HG03280 (cell line): ENCODE results near the gene CLDN10.

ENCODE experiments used
- ATAC-seq: cut with Tn5 transposase; IDR thresholded peaks from one replicate; pipeline ENCODE4 v1.9.1; 2021; ENCODE audit warnings: mild to moderate bottlenecking, moderate library complexity; ENCODE audit not compliant: unreplicated experiment

Gene CLDN10

DNA sequence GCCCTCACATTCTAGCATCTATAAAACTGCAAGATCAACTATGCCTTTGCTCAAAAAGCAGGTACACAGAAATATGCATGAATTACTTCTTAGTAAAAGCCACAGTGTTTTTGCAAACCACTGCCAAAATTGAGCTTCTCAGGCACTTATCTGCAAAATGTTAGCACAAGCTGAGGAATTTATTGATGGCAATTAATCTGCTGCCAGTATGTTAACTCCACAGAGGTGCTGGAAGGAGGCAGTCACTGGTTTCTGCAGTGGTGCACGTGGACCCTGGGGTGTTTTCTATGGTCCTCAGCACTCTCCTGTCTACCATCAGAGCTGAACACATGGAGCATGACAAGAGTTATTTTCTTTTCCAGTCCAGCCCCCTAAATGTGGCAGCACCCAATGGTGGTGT is 44.2 kb downstream of the CLDN10 start:
- no peak for ATAC-seq

DNA sequence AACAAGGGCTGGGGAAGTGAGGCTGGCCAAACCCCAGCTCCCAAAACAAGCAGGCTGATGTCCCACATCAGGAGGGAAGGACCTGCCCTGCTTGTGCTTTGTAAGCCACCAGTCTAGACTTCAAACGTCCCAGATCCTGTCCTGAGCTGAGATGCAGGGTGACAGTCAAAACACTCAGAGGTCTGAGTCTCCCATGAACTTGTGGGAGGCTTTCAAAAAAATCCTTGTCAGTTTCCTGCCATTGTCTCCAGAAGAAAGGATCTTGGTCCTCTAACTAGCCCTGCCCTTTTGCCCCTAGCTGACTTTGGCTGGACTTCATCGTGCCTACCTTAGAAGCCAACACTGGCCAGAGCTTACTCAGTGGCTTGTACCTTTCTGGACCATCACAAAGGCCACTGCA is 48.7 kb downstream of the CLDN10 start:
- no peak for ATAC-seq

DNA sequence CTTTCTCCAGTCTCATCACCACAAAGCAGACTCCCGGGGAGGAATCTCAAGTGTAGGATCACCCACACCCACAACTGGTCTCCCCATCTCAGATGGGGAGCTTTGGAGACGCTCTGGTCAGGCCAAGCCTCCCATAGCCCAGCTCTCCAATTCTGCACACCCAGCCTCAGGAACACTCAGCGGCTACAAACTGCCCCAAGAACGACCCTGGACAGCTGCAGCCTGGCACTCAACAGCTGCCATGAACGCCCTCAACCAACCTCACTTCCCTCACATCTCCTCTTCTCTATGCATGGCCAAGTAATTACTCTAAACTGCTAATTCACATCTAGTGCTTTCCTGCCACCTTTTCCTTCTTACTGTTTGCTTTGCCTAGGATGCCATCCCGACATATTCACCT is 49.4 kb downstream of the CLDN10 start:
- no peak for ATAC-seq

DNA sequence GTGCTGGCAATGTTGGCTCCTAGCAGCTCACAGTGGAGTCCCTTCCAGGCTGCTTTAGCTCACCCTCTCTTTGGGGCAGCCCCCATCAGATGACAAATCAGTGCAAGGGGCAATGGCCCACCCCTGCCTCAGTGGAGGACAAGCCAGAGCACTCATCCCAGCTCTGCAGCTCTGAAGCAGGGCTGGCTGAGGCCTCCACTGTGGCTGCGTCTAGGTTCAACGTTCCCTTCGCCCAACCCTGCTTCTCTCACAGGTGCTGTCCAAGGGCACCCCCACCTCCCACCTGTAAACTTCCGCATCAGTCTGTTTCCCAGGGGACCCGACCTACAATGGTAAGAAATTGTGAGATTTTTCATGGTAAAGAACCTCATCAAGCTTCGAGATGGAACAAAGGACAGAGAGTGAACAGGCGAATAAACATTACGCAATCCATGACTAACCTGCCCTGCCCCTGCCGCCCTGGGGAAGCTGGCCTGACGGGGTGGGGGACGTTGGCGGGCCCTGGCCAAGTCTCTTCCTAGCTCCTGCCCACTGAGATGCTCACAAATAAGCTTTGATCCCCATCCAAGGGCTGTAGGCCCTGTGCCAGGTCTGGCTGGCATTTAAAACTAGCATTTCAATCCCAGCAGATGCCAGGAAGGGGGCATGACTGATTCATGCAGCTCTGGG is 51.5 kb downstream of the CLDN10 start:
- ATAC-seq, result no peak

DNA sequence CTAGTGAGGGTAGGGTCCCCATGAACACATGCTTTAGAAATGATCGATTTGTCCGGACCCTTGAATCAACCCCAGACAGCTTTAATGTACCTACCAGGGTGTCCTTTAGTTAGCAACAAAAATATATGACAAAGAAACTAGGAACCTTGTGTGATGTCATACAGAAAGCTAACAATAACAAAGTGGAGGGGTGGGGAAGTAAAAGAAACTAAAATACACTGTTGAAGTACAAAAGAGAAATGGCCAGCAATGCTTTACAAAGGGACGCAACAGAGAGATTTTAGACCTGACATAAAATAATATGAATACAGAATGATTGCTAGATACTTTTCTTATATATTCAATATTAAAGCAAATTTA is 52.0 kb downstream of the CLDN10 start:
- no peak for ATAC-seq

DNA sequence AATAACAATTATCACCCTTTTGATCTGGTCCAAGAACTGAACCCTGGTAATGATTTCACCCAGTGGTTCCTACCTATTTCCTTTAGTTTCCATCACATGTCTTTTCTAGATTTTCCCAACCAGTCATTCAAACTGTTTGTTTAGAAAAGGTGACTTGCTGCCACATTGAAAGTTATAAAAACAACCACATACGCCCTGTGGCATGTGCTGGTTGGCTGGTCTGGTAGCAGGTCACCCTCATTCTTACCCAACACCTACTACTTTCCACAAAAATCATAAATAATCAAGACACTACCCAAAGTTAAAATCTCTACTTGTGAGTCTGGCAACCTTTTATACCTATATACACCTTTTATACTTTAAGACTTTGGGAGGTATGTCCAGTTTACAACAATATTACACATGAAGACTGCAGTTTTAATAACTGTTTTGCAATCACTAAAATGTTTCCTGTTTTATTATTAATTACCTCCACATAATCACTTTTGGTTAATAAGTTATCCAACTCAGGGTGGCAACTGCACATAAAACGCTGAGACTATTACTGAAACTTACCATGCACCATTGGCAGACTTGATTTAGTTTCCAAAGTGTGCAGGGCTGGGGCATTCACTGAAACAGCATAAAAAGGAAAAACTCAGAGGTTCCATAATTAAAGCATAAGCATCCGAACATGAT is 53.1 kb downstream of the CLDN10 start:
- ATAC-seq, result no peak

DNA sequence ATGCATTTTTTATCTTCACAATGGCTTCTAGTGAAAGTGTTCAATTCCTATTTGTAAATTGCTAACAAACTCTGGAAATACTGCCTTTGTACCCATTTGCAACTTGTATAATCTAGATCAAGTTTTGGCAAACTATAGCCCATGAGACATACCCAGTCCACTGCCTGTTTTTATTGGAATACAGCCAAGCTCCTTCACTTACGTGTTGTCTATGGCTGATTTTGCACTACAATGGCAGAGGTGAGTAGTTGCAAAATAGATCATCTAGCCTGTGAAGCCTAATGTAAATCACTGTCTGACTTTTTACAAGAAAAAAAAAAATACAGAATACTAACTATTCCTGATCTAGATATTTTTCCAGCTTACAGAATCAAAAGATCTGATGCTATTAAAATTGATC is 54.8 kb downstream of the CLDN10 start:
- ATAC-seq, result no peak

DNA sequence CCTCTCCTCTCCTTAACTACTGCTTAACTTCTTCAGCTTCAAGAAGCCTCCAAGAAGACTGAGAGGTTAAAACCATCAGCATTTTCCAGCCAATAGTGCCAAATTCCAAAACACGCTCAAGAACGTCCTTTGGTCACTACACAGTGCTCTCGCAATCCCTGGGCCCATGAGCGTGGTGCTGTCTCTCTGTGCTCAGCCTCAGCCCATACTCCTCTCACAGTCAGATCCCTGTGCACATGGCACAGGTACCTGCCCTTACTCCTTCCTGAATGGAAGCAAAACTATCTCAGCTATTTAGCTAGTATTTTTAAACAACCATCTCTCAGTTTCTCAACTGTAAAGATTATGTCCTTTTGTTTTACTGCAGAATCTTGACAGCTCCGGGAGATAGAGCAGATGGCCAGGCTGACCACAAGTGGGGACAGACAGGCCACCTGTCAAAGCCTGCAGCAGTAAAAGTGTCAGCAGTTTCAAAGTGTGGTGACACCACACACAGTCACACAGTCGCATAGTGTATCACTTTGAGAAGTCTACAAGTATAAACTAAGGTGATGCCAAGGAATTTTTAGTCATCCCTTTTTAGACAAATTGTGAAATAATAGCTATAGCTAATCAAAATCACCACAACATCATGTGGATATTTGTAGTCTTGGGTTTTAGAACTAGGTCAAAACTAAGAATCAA is 56.3 kb downstream of the CLDN10 start:
- peak; percentile 58 for ATAC-seq

DNA sequence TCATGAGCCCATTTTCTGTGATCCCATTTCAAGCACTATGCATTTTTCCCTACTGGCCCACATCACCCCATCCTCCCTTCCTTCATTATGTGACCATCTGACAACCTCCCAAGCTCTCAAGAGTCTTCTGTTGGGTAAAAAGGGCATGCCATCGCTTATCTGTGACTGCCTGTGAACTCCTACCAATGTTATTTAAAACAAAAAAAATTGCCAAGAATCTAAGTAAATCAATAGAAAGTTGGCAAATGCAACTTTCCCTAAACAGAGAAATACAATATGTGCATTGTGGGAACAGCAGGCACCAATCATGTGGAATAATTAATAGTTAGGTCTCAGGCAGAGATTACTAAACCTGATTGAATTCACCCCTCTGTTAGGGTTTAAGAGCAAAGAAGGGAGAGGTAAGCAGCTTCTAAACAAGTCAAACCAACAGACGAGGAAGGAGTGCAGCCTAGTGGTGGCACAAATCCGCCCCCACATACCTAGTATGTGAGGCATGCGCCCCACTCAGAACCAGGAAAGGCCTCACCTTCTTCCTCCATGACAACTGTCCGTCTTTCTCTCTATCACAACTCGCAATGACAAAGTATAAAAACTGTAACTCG is 62.2 kb downstream of the CLDN10 start:
- ATAC-seq, result no peak

DNA sequence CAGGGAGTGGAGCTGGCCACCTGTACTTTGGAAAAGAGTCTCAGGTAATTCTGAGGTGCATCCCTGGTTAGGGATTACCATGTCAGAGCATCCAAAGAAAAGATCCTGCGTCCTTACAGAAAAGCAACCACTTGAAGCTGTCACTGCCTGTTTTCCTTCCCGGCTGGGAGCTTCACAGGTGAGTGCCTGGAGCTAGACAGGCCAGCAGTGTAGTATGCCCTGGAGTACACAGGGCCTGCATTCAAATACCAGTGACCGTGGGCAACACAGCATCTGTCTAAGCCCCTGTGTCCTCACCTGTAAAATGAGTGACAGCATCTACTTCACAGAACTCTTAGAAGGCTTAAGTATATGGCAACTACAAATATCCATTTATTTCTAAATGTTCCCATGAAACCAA is 63.0 kb downstream of the CLDN10 start:
- no peak for ATAC-seq

DNA sequence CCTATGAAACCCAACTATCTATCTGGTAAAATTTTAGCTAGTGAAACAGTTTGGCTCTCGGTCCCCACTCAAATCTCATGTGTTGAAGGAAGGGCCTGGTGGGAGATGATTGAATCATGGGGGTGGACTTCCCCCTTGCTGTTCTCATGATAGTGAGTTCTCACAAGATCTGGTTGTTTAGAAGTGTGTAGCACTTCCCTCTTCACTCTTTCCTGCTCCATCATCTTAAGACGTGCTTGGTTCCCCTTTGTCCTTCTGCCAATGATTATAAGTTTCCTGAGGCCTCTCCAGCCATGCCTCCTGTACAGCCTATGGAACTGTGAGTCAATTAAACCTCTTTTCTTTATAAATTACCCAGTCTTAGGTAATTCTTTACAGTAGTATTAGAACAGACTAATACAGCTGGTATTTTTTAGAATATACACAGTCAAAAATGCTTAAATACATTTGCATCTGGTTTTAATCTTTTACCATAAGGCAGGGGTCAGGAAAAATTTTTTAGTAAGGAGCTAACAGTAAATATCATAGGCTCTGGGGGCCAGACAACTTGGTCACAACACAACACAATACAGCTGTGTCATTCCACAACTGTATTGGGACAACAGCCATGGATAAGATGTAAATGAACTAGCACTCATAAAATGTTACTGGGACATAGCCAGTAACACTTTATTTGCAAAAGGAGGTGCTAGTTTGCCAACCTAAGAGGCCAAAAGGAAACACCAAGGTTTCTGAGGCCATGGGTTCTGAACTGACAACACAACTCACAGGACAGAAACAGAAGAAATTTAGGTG is 67.7 kb downstream of the CLDN10 start:
- ATAC-seq, result no peak

DNA sequence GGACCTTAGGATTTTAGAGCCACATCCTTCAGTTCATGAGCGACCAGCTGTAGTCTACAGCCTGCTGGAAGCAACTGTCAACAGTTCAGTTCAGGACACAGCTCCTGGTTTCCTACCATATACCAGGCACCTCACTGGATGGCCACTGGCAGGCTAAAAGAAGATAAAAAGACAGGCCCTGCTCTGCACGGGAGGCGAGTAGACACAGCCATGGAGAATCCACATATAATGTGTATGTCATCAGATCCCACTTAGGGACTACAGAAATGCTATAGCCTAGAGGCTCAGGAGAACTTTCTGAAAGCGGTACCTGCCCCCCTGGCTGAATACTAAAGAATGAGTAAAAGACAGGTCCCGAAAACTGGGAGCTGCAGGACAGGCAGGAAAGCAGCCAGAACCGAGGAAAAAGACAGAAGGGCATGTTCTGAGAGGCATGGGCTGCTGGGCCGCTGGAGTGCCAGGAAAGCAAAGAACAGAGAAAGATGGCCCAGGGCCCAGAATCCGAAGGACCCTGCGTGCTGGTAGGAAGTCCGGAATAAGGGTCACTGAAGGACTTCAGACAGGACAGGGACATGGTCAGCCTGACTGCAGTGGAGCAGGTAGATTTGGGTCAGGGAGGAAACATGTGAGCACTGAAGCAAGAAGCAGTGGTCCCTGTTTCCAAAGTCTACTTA is 68.4 kb downstream of the CLDN10 start:
- ATAC-seq, result no peak

DNA sequence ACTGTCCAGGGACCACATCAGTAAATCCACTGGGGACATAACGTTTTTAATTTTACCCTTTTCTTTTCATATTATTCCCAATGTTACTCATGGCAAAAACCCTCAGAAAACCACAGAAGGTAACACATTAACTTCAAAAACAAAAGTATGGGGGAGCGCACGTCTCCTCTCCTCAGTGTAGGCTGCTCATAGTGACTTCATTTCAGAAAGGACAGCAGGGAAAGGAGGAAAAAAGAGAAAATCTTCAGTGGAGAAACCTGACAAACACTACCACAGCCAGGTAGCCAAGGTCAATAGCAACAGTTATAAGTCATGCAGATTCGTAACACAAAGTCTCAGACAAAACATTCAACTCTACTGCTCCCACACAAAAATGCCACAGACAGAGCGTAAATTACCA is 70.6 kb downstream of the CLDN10 start:
- ATAC-seq, result no peak

DNA sequence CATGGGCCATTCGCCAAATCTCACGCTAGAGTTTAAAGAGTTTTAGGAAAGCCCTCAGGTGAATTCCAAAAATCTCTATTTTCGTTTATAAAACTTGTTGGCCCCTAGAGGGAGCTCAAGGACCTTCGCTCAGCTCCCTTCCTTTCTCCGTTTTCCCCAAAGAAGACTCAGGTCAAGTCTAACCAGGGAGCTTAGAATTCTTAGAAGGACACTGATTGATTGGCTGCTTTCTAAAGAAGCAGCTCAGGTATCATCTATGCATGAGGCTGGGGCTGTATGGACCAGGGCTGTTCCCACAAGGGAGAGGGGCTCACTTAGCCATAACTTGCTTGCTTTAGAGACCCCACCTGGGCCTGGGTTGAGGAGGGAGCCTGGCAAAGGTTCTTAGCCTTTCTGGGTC is 71.5 kb downstream of the CLDN10 start:
- peak; percentile 68 for ATAC-seq

DNA sequence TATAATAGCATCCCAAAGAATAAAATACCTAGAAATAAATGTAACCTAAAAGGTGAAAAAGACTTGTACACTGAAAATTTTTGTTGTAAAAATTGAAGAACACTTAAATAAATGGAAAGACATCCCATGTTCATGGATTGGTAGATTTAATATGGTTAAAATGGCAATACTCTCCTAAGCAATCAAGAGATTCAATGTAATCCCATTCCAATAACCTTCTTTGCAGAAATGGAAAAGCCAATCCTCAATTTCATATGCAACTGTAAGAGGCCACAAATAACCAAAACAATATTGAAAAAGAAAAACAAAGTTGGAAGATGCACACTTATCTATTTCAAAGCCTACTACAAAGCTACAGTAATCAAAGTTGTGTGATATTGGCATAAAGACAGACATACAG is 74.2 kb downstream of the CLDN10 start:
- ATAC-seq, result no peak

DNA sequence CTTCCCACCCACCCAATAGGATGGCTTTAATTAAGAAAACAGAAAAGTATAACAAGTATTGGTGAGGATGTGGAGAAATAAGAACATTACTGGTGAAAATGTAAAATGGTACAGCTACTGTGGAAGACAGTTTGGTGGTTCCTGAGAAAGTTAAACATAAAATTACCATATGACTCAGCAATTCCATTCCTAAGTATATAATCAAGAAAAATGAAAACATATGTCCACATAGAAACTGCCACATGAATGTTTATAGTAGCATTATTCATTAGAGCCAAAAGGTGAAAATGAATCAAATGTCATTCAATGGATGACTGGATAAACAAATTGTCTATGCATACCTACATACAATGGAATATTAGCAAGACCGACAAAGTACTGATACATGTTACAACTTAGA is 75.1 kb downstream of the CLDN10 start:
- no peak for ATAC-seq

DNA sequence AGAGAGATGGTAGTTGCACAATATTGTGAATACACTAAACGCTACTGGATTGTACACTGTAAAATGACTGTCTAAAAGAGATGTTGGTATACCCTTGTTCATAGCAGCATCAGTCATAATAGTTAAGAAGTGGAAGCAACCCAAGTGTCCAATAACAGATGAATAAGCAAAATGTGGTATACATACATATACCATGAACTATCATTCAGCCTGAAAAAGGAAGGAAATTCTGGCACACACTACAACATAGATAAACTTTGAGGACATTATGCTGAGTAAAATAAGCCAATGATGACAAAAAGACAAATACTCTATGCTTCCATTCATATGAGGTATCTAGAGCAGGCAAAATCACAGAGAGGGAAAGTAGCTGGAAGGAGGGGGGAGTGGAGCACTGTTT is 76.0 kb downstream of the CLDN10 start:
- ATAC-seq, result no peak

DNA sequence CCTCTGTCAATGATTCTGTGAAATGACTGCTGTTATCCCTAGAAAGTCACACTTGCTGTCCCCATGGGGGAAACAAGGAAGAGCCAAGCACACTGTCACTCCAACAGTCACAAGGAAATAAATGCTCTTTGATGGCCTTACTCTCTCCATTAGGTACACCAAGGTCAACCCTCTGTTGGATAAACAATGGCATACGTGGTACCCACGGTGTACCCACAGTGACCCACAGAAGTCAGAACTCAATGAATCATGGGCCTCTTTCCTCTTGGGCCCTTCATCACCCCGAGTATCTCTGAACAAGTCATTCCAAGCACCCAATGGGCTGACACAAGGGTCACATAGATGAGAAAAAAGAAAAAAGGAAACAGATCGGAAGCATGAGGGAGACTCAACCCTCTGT is 76.6 kb downstream of the CLDN10 start:
- no peak for ATAC-seq
